ENCODE data around the gene CTSL. TPM values are rescaled to one million over a fixed set of nuclear protein-coding genes. Genes with fewer than 3 reads are reported as not detected.

Gene CTSL
- polyA plus RNA-seq, 1 donor (not counting 4 experiments of a cell fraction or from before 2014, with no cell fraction given): 121 TPM

GRCh38 chr9:87770616-87771315, 44.8 kb downstream of the CTSL start:
- Histone ChIP-seq H3K4me1 (ENCODE audit: control insufficient read depth, extremely low read depth, insufficient read depth, low read length) (peaks cover 9% of the 10 kb centered on the region), H3K27ac (ENCODE audit: control insufficient read depth, insufficient read depth, low read length) (no peak overlapping the region), H3K4me2 (ENCODE audit: control insufficient read depth, extremely low read depth, insufficient read depth, low read depth, low read length) (no peak overlapping the region), H3K9ac (ENCODE audit: control insufficient read depth, extremely low read depth, insufficient read depth, low read length) (no peak overlapping the region), H3K4me3 (ENCODE audit: control insufficient read depth in 2 of 3, extremely low read depth in 1 of 3, insufficient read depth in 2 of 3, low read depth in 1 of 3, low read length in 3 of 3) (no peak overlapping the region), H3K9me1 (ENCODE audit: control insufficient read depth, extremely low read depth, insufficient read depth, low read length) (no peaks in the 10 kb centered on the region), H2AFZ (ENCODE audit: control insufficient read depth, low read length) (no peak overlapping the region), H3K9me3 (ENCODE audit: control insufficient read depth, low read depth, low read length) (no peaks in the 10 kb centered on the region), H3K27me3 (ENCODE audit: control insufficient read depth, extremely low read depth, insufficient read depth, low read length) (no peaks in the 10 kb centered on the region), H4K20me1 (ENCODE audit: control insufficient read depth, extremely low read depth, insufficient read depth, low read length) (no peaks in the 10 kb centered on the region), H3K79me2 (ENCODE audit: control insufficient read depth, insufficient read depth, low read length) (no peaks in the 10 kb centered on the region), H3K36me3 (ENCODE audit: control insufficient read depth in 2 of 2, extremely low read depth in 1 of 2, insufficient read depth in 2 of 2, low read length in 2 of 2) (no peaks in the 10 kb centered on the region)
- FAIRE-seq (no peak), DNase-seq (ENCODE audit: low read depth, low spot score) (no peak)
- TF ChIP-seq EZH2 (IDR thresholded peaks at IDR 0.05; ENCODE audit: low read length): no peak
- no peak for TF ChIP-seq CTCF (optimal IDR thresholded peaks at IDR 0.05 in 1 of 3, IDR thresholded peaks at IDR 0.05 in 1 of 3, conservative IDR thresholded peaks at IDR 0.05 in 1 of 3; ENCODE audit: extremely low read depth in 1 of 3, insufficient read depth in 2 of 3, low read length in 3 of 3)
- dilution Hi-C loops (cut with MboI; ENCODE audit: extremely low pct_ligation_motif_present, low sequenced_read_pairs): no loop called here

DNA sequence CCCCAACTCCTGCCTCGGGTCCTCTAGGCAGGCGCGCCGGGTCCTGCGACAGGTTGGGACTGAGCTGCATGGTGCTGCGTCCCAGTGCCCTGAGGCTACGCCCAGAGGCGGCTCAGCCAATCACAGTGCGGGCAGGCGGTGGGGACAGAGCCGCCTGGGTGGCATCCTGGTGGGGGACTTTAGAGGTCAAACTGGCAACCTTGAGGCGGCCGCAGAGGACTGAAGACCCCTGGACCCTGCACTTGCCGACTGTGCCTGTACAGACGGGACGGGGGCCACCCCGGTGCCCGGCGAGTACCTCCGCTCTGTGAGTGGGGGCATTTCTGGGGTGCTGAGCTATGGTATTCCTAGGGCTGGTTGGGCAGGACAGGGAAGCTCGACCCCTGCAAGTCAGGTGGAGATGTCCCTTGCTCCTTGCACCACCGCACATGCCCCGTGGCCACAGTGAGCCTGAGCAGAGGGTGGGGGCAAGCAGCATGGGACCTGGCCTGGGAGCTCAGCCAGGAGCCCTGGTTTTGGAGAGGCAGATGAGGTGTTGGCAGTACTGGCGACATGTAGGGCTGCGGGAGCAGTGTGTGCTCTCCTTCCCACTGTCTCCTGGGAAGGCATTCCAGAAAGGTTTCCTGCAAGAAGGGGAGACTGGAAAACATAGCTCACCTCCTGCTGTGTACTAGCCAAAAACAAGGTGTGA, 45.5 kb downstream of the CTSL start:
- no peaks in the 10 kb centered on the region for H3K36me3 ChIP-seq (ENCODE audit: control insufficient read depth in 2 of 2, extremely low read depth in 1 of 2, insufficient read depth in 2 of 2, low read length in 2 of 2)
- no peak overlapping the region for H2AFZ ChIP-seq (ENCODE audit: control insufficient read depth, low read length)
- H3K9me1 ChIP-seq (ENCODE audit: control insufficient read depth, extremely low read depth, insufficient read depth, low read length): no peaks in the 10 kb centered on the region
- H3K9me3 ChIP-seq (ENCODE audit: control insufficient read depth, low read depth, low read length): no peaks in the 10 kb centered on the region
- H3K27me3 ChIP-seq (ENCODE audit: control insufficient read depth, extremely low read depth, insufficient read depth, low read length): no peaks in the 10 kb centered on the region
- no peak overlapping the region for H3K27ac ChIP-seq (ENCODE audit: control insufficient read depth, insufficient read depth, low read length)
- no peak for FAIRE-seq
- H3K9ac ChIP-seq (ENCODE audit: control insufficient read depth, extremely low read depth, insufficient read depth, low read length): no peak overlapping the region
- no peaks in the 10 kb centered on the region for H4K20me1 ChIP-seq (ENCODE audit: control insufficient read depth, extremely low read depth, insufficient read depth, low read length)
- dilution Hi-C loops (cut with MboI; ENCODE audit: extremely low pct_ligation_motif_present, low sequenced_read_pairs): no loop called here
- peaks cover 7% of the 10 kb centered on the region for H3K4me1 ChIP-seq (ENCODE audit: control insufficient read depth, extremely low read depth, insufficient read depth, low read length)
- DNase-seq (ENCODE audit: low read depth, low spot score): no peak
- no peak for TF ChIP-seq CTCF (optimal IDR thresholded peaks at IDR 0.05 in 1 of 3, IDR thresholded peaks at IDR 0.05 in 1 of 3, conservative IDR thresholded peaks at IDR 0.05 in 1 of 3; ENCODE audit: extremely low read depth in 1 of 3, insufficient read depth in 2 of 3, low read length in 3 of 3)
- no peak for TF ChIP-seq EZH2 (IDR thresholded peaks at IDR 0.05; ENCODE audit: low read length)
- H3K4me3 ChIP-seq (ENCODE audit: control insufficient read depth in 2 of 3, extremely low read depth in 1 of 3, insufficient read depth in 2 of 3, low read depth in 1 of 3, low read length in 3 of 3): no peak overlapping the region
- H3K4me2 ChIP-seq (ENCODE audit: control insufficient read depth, extremely low read depth, insufficient read depth, low read depth, low read length): no peak overlapping the region
- H3K79me2 ChIP-seq (ENCODE audit: control insufficient read depth, insufficient read depth, low read length): no peaks in the 10 kb centered on the region

Measured in keratinocyte (primary cell).